GM12864 (cell line): ENCODE measurements around the gene CIB1.
A peak's percentile ranks its signal among the peaks of the same experiment; 100 is the strongest.
"Not testable (repeated sequence)": the region's sequence is repeated elsewhere in the genome, so short reads cannot be mapped to it uniquely, and the experiment has no call there.

ENCODE experiments used
- DNase-seq: peaks from one replicate; pipeline ENCODE4 v3.0.0-alpha.2; 2011; ENCODE audit warnings: low read depth
- H3K4me3 ChIP-seq: 2 replicates; pipeline ENCODE4 v1.5.1; 2011; ENCODE audit warnings: mild to moderate bottlenecking, low read depth, low read length, control low read depth
- CTCF ChIP-seq: IDR thresholded peaks from 2 replicates; pipeline ENCODE4 v1.5.1; 2011; ENCODE audit warnings: low read depth, mild to moderate bottlenecking, moderate library complexity, low read length, control low read depth, inconsistent platforms; ENCODE audit errors: missing control alignments

CIB1 gene

DNA sequence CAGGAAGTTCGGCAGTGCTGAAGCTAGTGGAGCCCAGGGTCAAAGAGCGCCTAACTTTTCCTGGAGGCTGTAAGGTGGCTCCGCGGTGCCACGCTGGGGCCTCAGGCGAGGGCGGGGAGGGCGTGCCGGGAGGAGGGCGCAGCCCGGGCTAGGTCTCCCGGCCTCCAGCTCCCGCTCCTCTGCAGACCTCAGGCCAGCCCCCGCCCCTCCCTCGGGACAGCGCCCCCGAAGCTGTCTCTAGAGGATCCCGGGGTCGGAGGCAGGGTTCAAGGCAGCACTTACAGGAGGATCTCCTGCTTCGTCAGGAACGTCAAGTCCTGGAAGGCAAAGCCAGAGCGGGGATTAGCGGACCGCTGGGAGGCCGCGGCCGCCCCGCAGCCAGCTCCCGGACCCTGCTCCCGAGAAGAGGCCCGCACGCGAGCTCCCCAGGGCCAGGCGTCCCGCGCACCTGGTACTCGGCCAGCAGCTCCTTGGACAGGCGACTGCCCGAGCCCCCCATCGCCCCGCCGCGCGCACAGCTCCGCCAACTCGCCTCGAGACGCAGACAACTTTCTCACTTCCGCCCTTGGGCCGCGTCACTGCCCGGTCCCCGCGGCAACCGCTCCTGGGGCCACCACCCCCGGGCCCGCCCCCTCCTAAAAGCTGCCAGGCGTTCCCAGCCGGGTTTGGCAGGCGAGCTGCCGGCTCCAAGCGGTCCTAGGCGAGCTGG is at the start of gene CIB1:
Gene CIB1 (minus strand): TSS at position 555 of the 709 bp plus-strand sequence. CDS start 56 bp downstream, at position 499.
- TF ChIP-seq CTCF, result no peak
- peak within 1 kb of the TSS; percentile 90 for H3K4me3 ChIP-seq
- peak; percentile 86 for DNase-seq

GRCh38 chr15:90281637-90282036 is 47.9 kb upstream of the CIB1 start:
- H3K4me3 ChIP-seq, DNase-seq: not testable (repeated sequence)

GRCh38 chr15:90280743-90281142 is 47.0 kb upstream of the CIB1 start:
- DNase-seq, H3K4me3 ChIP-seq: not testable (repeated sequence)

DNA sequence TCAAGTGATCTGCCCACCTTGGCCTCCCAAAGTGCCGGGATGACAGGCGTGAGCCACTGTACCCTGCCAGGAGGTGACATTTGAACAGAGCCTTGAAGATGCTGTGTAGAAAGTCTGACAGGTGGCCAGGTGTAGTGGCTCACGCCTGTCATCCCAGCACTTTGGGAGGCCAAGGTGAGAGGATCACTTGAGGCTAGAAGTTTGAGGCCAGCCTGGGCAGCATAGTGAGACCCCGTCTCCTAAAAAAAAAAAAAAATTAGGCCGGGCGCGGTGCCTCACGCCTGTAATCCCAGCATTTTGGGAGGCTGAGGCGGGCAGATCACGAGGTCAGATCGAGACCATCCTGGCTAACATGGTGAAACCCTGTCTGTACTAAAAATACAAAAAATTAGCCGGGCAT is 44.7 kb upstream of the CIB1 start:
- DNase-seq, H3K4me3 ChIP-seq: not testable (repeated sequence)

GRCh38 chr15:90271459-90272166 is 37.9 kb upstream of the CIB1 start:
- no peak for DNase-seq
- no peak overlapping the region for H3K4me3 ChIP-seq
- TF ChIP-seq CTCF, result no peak

DNA sequence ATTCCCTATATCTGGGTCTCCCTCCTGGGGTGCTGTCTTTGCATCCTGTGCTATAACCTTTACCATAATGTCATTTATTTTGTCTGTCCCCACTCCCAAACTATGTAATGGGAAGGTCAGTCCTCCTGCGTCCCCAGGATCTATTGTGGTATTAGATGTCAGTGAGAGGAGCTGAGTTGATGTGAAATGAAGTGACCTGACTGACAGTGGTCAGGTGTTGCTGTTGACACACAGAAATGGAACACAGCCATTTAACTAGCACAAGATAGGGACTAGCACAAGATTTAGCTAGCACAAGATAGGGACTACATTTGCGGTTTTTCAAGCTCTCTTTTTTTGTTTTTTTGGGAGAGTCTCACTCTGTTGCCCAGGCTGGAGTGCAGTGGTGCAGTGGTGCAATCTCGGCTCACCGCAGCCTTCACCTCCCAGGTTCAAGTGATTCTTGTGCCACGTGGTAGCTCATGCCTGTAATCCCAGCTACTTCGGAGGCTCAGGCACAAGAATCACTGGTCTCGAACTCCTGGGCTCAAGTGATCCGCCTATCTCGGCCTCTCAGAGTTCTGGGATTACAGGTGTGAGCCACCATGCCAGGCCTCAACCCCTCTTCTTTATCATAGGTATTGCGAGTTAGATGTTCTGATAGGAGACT is 36.9 kb upstream of the CIB1 start:
- DNase-seq, result no peak
- TF ChIP-seq CTCF, result no peak
- no peak overlapping the region for H3K4me3 ChIP-seq

DNA sequence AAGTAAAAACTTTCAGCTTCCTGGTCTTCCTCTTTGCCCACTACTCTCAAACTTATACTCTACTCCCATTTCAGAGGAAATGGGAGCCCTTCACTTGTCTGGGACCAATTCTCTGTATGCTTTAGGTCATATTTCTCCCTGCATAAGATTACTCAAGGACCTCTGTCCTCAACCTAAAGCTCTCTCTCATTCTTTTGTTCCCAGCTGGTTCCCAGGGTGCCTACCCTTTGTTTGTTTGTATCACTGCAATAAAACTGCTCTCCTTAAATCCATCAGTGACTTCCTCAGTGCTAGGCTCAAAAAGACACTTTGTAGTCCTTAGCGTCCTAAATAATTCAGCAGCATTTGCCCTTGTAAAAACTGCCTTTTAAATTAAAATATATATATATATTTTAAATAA is 34.7 kb upstream of the CIB1 start:
- DNase-seq, result no peak
- TF ChIP-seq CTCF, result no peak
- H3K4me3 ChIP-seq, result no peak overlapping the region

- TF ChIP-seq CTCF, result no peak
- no peak for DNase-seq
- peak overlapping the region; percentile 95 for H3K4me3 ChIP-seq
These were observed 32.7 kb upstream of the CIB1 start for GRCh38 chr15:90266485-90266884.
